ENCODE data around the gene MLX.
A peak's percentile ranks its signal among the peaks of the same experiment; 100 is the strongest.

- TF ChIP-seq CTCF (IDR thresholded peaks at IDR 0.05) (peak; percentile 92 to 98 (median 95)), POLR2A (IDR thresholded peaks at IDR 0.05) (no peak), EP300 (IDR thresholded peaks at IDR 0.05; ENCODE audit: low read depth) (no peak)
These were observed 49.4 kb upstream of the MLX start for GRCh38 chr17:42517516-42517915.

Data from transverse colon (tissue), 3 donors.